IMR-90 (cell line): ENCODE data around the gene TRIO. TPM values are rescaled to one million over a fixed set of nuclear protein-coding genes. Genes with fewer than 3 reads are reported as not detected.

ENCODE experiments used
- ATAC-seq: fragments of 200-7000 bp; cut with Tn5 transposase; 2 replicates; pipeline ENCODE4 v1.9.1; 2020; ENCODE audit warnings: low read depth, mild to moderate bottlenecking, moderate library complexity
- BruUV-seq: library from RNA; stranded (reverse); fragments of 400-500 nt; replicated peaks from 2 replicates; lab custom pipeline; 2021; lab: Mats Ljungman, UMichigan
- CTCF ChIA-PET: fragments of 300-600 bp; formaldehyde crosslinking; extraction: SDS; loops from one replicate; lab custom pipeline; 2021; ENCODE audit warnings: antibody characterized with exemption; lab: Yijun Ruan, JAX
- POLR2A ChIA-PET: fragments of 300-600 bp; sonication (Branson Sonifier 250); formaldehyde crosslinking; loops from one replicate; lab custom pipeline; 2022; ENCODE audit warnings: antibody characterized with exemption; ENCODE audit not compliant: unreplicated experiment; lab: Charles Lee
- DNase-seq: peaks from one replicate; pipeline ENCODE4 v3.0.0; 2013
- H2AFZ ChIP-seq: replicated peaks from 2 replicates; pipeline ENCODE3; 2013; ENCODE audit warnings: low read length, mild to moderate bottlenecking; ENCODE audit not compliant: poor library complexity
- H2AK5ac ChIP-seq: 2 replicates; pipeline ENCODE4 v1.6.1; 2013; ENCODE audit warnings: low read depth, low read length, inconsistent platforms
- H2AK9ac ChIP-seq: replicated peaks from 2 replicates; pipeline ENCODE3; 2013; ENCODE audit warnings: mild to moderate bottlenecking, low read depth, low read length, moderate library complexity; ENCODE audit not compliant: poor library complexity
- H2BK120ac ChIP-seq: 2 replicates; pipeline ENCODE4 v1.6.1; 2013; ENCODE audit warnings: low read depth, low read length, inconsistent platforms
- H2BK15ac ChIP-seq: 3 replicates; pipeline ENCODE4 v1.6.1; 2013; ENCODE audit warnings: low read depth, low read length, inconsistent platforms
- H2BK20ac ChIP-seq: 2 replicates; pipeline ENCODE4 v1.6.1; 2013; ENCODE audit warnings: low read depth, mild to moderate bottlenecking, inconsistent platforms, low read length, moderate library complexity
- H2BK5ac ChIP-seq: 2 replicates; pipeline ENCODE4 v1.6.1; 2013; ENCODE audit warnings: mild to moderate bottlenecking, low read depth, low read length, inconsistent platforms; ENCODE audit not compliant: poor library complexity, severe bottlenecking
- H3K14ac ChIP-seq: replicated peaks from 2 replicates; pipeline ENCODE4 v1.6.1; 2013; ENCODE audit warnings: low read depth, low read length, inconsistent platforms
- H3K18ac ChIP-seq: 2 replicates; pipeline ENCODE4 v1.6.1; 2013; ENCODE audit warnings: low read depth, low read length, control low read depth
- H3K23ac ChIP-seq: 2 replicates; pipeline ENCODE4 v1.6.1; 2013; ENCODE audit warnings: low read depth, low read length, inconsistent platforms
- H3K27ac ChIP-seq: 2 replicates; pipeline ENCODE4 v1.5.1; 2013; ENCODE audit warnings: mild to moderate bottlenecking, control low read depth, low read length; ENCODE audit not compliant: insufficient read depth
- H3K27me3 ChIP-seq: 2 replicates; pipeline ENCODE4 v1.6.1; 2013; ENCODE audit warnings: low read length; ENCODE audit not compliant: control insufficient read depth, insufficient read depth
- H3K36me3 ChIP-seq: 2 replicates; pipeline ENCODE4 v1.6.1; 2013; ENCODE audit warnings: low read length, mixed read lengths; ENCODE audit not compliant: control insufficient read depth, insufficient read depth
- H3K4ac ChIP-seq: 2 replicates; pipeline ENCODE4 v1.6.1; 2013; ENCODE audit warnings: low read depth, low read length, inconsistent platforms
- H3K4me1 ChIP-seq: 2 replicates; pipeline ENCODE4 v1.6.1; 2013; ENCODE audit warnings: low read length, mixed read lengths; ENCODE audit not compliant: control insufficient read depth, insufficient read depth
- H3K4me2 ChIP-seq: 2 replicates; pipeline ENCODE4 v1.6.1; 2013; ENCODE audit warnings: low read depth, mild to moderate bottlenecking, control low read depth, low read length, moderate library complexity
- H3K4me3 ChIP-seq: 2 replicates; pipeline ENCODE4 v1.5.1; 2013; ENCODE audit warnings: low read depth, mild to moderate bottlenecking, control low read depth, low read length, moderate library complexity; ENCODE audit not compliant: insufficient read depth
- H3K56ac ChIP-seq: 2 replicates; pipeline ENCODE4 v1.6.1; 2013; ENCODE audit warnings: low read length, inconsistent platforms; ENCODE audit not compliant: insufficient read depth; ENCODE audit errors: extremely low read depth
- H3K79me1 ChIP-seq, 2 experiments: 2 replicates each; pipeline ENCODE4 v1.6.1; 2013; ENCODE audit warnings: low read length in 2 of 2, inconsistent platforms in 1 of 2, low read depth in 1 of 2
- H3K9ac ChIP-seq: 2 replicates; pipeline ENCODE4 v1.6.1; 2013; ENCODE audit warnings: low read depth, low read length, control low read depth
- H3K9me1 ChIP-seq: 2 replicates; pipeline ENCODE4 v1.6.1; 2013; ENCODE audit warnings: low read length, inconsistent platforms; ENCODE audit not compliant: insufficient read depth
- H3K9me3 ChIP-seq: 2 replicates; pipeline ENCODE4 v1.6.1; 2013; ENCODE audit warnings: low read length; ENCODE audit not compliant: control insufficient read depth, insufficient read depth
- H4K20me1 ChIP-seq: 2 replicates; pipeline ENCODE4 v1.6.1; 2013; ENCODE audit warnings: low read length, inconsistent platforms; ENCODE audit not compliant: insufficient read depth
- H4K5ac ChIP-seq: 2 replicates; pipeline ENCODE4 v1.6.1; 2013; ENCODE audit warnings: mild to moderate bottlenecking, low read depth, low read length, control low read depth
- H4K8ac ChIP-seq, 2 experiments: 2 replicates each; pipeline ENCODE4 v1.6.1; 2013; ENCODE audit warnings: low read depth in 2 of 2, low read length in 2 of 2, control low read depth in 1 of 2, inconsistent platforms in 1 of 2
- H4K91ac ChIP-seq: 2 replicates; pipeline ENCODE4 v1.6.1; 2013; ENCODE audit warnings: low read depth, low read length, inconsistent platforms; ENCODE audit not compliant: insufficient read depth
- CEBPB ChIP-seq: IDR thresholded peaks from 2 replicates; pipeline ENCODE4 v1.6.1; 2012; ENCODE audit warnings: low read depth, low read length, improper control_type of control experiment
- ELK1 ChIP-seq: fragments of 150-350 bp; IDR thresholded peaks from 2 replicates; pipeline ENCODE4 v1.6.1; 2016; ENCODE audit warnings: low read depth, mild to moderate bottlenecking, low read length, moderate library complexity, borderline replicate concordance
- MAZ ChIP-seq: IDR thresholded peaks from 2 replicates; pipeline ENCODE4 v1.6.1; 2012; ENCODE audit warnings: low read depth, mild to moderate bottlenecking, low read length, improper control_type of control experiment, moderate library complexity, borderline replicate concordance
- MXI1 ChIP-seq: IDR thresholded peaks from 2 replicates; pipeline ENCODE4 v1.6.1; 2012; ENCODE audit warnings: low read depth, mild to moderate bottlenecking, low read length, moderate library complexity, borderline replicate concordance
- NFE2L2 ChIP-seq: fragments of 150-350 bp; IDR thresholded peaks from 2 replicates; pipeline ENCODE4 v1.6.1; 2016; ENCODE audit warnings: low read depth, mild to moderate bottlenecking, low read length
- RAD21 ChIP-seq: IDR thresholded peaks from 2 replicates; pipeline ENCODE4 v1.6.1; 2012; ENCODE audit warnings: low read length, improper control_type of control experiment
- SMC3 ChIP-seq: fragments of 150-350 bp; IDR thresholded peaks from 2 replicates; pipeline ENCODE4 v1.6.1; 2016; ENCODE audit warnings: low read depth, mild to moderate bottlenecking, antibody characterized with exemption, low read length, moderate library complexity
- WGBS, 2 experiments: methylation state at CpG; one replicate each; pipeline versions ENCODE4 v1.1.5 to v1.1.7; 2013; ENCODE audit warnings: missing lambda C conversion rate in 2 of 2; ENCODE audit not compliant: insufficient read length in 1 of 2; ENCODE audit errors: extremely low coverage in 2 of 2; 5-methylcytosine and 5-hydroxymethylcytosine counted together
- dilution Hi-C: fragments of 300-500 bp; cut with HindIII; formaldehyde crosslinking; loops from one replicate; pipeline ENCODE4 v1.14.3; 2018; ENCODE audit warnings: low sequenced_read_pairs; ENCODE audit not compliant: unreplicated experiment
- in situ Hi-C: fragments of 300-500 bp; cut with MboI; formaldehyde crosslinking; loops from 3 replicates; pipeline ENCODE4 v1.14.3; 2019; ENCODE audit warnings: low sequenced_read_pairs, inconsistent platforms, mixed read lengths
- intact Hi-C: fragments of 100-400 bp; cut with micrococcal nuclease; formaldehyde crosslinking; loops from 2 replicates; pipeline ENCODE4 v1.10.0; 2022
- polyA plus RNA-seq, 3 experiments: library from polyadenylated mRNA; depleted of rRNA; stranded (reverse); fragments of >200 nt; gene quantifications; 2 replicates each; pipeline ENCODE4 v1.2.3, GENCODE V29; 2012; ENCODE audit warnings: low replicate concordance in 1 of 3
- total RNA-seq: library from RNA; depleted of rRNA; stranded (reverse); fragments of >200 nt; gene quantifications from 2 replicates; pipeline ENCODE4 v1.2.3, GENCODE V29; 2012
- TF ChIP-seq, protein P1 (sequence below): fragments of 150-350 bp; IDR thresholded peaks from 2 replicates; pipeline ENCODE4 v1.6.1; 2017; ENCODE audit warnings: mild to moderate bottlenecking, antibody characterized with exemption, low read length, low read depth
- TF ChIP-seq, protein P2 (sequence below): conservative IDR thresholded peaks from 2 replicates; pipeline ENCODE4 v1.5.1; 2012; ENCODE audit warnings: mild to moderate bottlenecking, low read depth, low read length, improper control_type of control experiment

Gene TRIO
- total and polyA plus RNA-seq, 2 of the 4 experiments (the other 2 are of a cell fraction), result 206 to 522 TPM

- WGBS, 2 experiments, result 100% methylated on average over 2 of the region's 9 CpGs; no CpG with 5 or more reads in 1 of the 2 experiments
- no peaks in the 10 kb centered on the region for H3K9me3 ChIP-seq
- no peak overlapping the region for H3K18ac ChIP-seq
- H3K27ac ChIP-seq, result no peak overlapping the region
- no peak overlapping the region for H4K5ac ChIP-seq
- ATAC-seq, result no peak
- H3K4ac ChIP-seq, result no peak overlapping the region
- no peak overlapping the region for H3K4me2 ChIP-seq
- in situ Hi-C loops, result no loop called here
- H3K36me3 ChIP-seq, result peaks cover 71% of the 10 kb centered on the region
- DNase-seq, result no peak
- ChIA-PET CTCF (interaction anchor here (0.7 kb wide), 1 partner anchor 12 kb away, joined by 3 read pairs; no protein-coding TSS in a partner anchor), POLR2A (no interaction called here)
- peaks cover 12% of the 10 kb centered on the region for H3K9me1 ChIP-seq
- H4K20me1 ChIP-seq, result peaks cover 86% of the 10 kb centered on the region
- BruUV-seq, result no TSS peak
- no peak overlapping the region for H4K91ac ChIP-seq
- H3K79me1 ChIP-seq, result peaks cover 58 to 86% of the 10 kb centered on the region in 2 experiments
- no peak overlapping the region for H2BK20ac ChIP-seq
- no peak overlapping the region for H2BK120ac ChIP-seq
- no peak overlapping the region for H3K9ac ChIP-seq
- H2AFZ ChIP-seq, result no peak overlapping the region
- TF ChIP-seq MXI1 (no peak), NFE2L2 (no peak), SMC3 (no peak), RAD21 (no peak), ELK1 (no peak), MAZ (no peak), CEBPB (no peak)
- TF ChIP-seq, protein P1, sequence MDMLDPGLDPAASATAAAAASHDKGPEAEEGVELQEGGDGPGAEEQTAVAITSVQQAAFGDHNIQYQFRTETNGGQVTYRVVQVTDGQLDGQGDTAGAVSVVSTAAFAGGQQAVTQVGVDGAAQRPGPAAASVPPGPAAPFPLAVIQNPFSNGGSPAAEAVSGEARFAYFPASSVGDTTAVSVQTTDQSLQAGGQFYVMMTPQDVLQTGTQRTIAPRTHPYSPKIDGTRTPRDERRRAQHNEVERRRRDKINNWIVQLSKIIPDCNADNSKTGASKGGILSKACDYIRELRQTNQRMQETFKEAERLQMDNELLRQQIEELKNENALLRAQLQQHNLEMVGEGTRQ, result no peak
- TF ChIP-seq, protein P2, sequence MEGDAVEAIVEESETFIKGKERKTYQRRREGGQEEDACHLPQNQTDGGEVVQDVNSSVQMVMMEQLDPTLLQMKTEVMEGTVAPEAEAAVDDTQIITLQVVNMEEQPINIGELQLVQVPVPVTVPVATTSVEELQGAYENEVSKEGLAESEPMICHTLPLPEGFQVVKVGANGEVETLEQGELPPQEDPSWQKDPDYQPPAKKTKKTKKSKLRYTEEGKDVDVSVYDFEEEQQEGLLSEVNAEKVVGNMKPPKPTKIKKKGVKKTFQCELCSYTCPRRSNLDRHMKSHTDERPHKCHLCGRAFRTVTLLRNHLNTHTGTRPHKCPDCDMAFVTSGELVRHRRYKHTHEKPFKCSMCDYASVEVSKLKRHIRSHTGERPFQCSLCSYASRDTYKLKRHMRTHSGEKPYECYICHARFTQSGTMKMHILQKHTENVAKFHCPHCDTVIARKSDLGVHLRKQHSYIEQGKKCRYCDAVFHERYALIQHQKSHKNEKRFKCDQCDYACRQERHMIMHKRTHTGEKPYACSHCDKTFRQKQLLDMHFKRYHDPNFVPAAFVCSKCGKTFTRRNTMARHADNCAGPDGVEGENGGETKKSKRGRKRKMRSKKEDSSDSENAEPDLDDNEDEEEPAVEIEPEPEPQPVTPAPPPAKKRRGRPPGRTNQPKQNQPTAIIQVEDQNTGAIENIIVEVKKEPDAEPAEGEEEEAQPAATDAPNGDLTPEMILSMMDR, result no peak
- no peak overlapping the region for H2BK5ac ChIP-seq
- dilution Hi-C loops, result no loop called here
- H3K23ac ChIP-seq, result no peak overlapping the region
- no peak overlapping the region for H2AK5ac ChIP-seq
- H3K27me3 ChIP-seq, result no peaks in the 10 kb centered on the region
- intact Hi-C loops, result no loop called here
- H2AK9ac ChIP-seq, result no peak overlapping the region
- no peak overlapping the region for H3K56ac ChIP-seq
- H3K4me1 ChIP-seq, result peaks cover 10% of the 10 kb centered on the region
- no peak overlapping the region for H3K4me3 ChIP-seq
- no peak overlapping the region for H3K14ac ChIP-seq
- peak overlapping the region in 1 of 2 experiments; percentile 15; a peak in 1 of 4 replicates for H4K8ac ChIP-seq
- no peak overlapping the region for H2BK15ac ChIP-seq
Measured at GRCh38 chr5:14357441-14357840, 214.3 kb downstream of the TRIO start.
